ENCODE measurements around the gene PLEKHA6.

PLEKHA6 gene

DNA sequence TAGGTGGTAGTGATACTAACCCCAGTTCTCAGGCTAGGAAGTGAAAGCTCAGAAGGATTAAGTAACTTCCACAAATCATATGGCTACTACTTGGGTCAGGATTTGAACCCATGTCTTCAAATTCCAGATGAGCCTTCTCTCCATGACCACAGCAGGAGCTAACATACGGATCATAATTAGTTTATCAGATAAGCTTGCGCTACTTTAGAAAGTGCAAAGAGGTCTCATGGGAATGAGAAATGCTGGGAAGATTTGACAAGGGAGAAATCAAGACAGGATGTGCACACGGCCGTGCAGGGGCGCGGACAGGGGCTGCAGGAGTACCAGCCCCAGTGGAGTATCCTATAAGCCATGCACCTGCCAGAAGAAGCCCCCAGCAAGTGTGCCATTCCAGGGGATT lies 5.2 kb downstream of the PLEKHA6 start:
- no peak for DNase-seq

DNA sequence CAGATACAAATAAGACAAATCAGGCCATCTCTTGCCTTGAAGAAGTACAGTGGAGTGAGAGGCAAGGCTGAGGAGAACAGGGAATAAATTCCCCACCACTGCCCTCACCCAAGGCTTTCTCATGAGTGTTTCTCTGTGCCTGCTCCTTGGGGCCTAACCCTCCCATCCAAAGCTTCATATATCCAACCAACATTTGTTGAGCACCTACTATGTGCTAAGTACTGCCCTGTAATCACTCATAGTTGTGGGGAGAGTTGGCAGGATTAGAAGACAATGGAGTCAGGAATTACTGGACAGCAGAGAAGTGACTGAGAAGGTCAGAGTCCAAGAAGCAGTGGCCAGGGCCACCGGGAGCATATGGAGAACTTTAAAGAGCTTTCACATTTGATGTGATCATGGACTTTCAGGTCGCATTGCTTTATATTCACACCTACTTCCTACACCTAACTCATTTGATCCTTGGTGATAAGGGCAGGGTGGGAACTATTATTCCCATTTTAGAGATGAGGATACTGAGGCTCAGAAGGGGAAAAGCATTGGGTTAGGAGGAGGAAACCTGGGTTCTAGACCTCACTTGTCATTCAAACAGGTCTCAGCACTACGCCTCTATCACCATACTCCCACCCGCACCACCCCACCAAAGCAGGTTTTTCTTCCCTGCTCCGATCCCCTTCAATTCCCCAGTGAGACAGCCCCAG lies 6.4 kb downstream of the PLEKHA6 start:
- no peak for DNase-seq

DNA sequence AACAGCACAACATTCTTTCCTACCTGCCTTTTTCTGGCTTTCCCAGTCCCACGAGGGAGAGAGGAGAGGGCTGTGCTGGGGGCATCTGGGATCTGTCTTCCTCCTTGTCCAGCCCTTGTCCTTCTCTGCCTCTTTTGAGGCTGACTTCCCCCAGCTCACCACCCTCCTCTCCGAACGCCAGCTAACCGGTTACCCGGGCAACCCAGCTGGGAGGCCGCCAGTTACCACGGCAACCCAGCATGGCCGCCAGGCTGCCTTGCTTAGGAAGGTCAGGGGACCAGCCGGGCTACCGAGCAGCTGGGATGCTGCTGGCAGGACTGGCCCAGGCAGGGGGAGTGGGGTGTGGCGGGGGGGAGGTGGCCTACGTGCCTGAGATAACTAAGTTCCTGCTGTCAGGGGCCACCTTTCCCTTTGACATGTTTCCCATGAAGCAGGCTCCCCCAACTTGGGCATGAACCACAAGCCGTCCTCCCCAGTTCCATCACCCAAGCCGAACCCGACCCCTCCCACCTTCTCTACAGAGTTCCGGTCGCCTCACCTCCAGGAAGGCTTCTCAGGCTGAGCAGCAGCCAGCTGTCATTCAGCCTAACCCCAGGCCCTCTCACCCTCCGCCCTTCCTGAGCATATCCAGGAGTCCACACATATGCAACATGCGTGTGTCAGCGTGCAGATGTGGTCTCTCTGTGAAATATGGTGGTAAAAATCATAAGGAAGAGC lies 8.7 kb downstream of the PLEKHA6 start:
- no peak for DNase-seq

DNA sequence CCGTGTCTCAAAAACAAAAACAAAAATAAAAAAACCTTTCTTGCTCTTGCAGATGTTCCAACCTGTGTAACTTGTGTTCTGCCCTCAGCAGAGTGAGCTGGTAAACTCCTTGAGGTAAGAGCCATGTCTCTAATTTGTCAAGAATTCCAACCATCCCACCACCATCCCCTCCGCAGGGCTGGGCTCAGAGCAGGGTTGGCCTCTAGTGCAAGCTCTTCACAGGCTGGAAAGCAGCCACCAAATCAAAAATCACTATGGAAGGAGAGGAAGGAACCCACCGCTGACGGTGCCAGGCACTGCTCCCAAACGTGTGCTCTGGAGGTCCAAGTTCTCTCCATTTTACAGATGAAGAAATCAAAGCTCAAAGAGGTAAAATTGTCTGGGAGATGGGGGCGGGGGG lies 9.4 kb downstream of the PLEKHA6 start:
- no peak for DNase-seq

- no peak for DNase-seq
Measured at GRCh38 chr1:204349602-204350001, 10.1 kb downstream of the PLEKHA6 start.

GRCh38 chr1:204348722-204349121 lies 11.0 kb downstream of the PLEKHA6 start:
- no peak for DNase-seq

DNA sequence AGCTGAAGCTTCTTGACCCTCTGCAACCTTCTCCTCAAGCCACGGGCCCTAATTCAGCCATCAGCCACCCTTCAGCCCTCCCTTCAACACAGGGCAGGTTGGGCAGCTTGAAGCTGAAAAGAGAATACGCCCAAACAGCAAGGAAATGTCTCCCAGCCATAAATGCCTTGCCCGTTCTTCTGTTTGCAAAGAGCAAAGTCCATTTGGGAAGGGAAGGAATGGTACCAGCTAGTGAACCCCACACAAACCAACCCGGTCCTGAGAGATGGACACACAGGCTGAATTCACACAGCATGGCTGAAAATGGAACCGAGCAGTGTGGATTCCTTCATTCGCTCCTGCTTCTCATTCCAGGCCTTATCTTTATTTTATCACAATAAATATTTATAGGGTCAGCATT lies 11.5 kb downstream of the PLEKHA6 start:
- no peak for DNase-seq

GRCh38 chr1:204345941-204346645 lies 13.6 kb downstream of the PLEKHA6 start:
- no peak for DNase-seq

DNA sequence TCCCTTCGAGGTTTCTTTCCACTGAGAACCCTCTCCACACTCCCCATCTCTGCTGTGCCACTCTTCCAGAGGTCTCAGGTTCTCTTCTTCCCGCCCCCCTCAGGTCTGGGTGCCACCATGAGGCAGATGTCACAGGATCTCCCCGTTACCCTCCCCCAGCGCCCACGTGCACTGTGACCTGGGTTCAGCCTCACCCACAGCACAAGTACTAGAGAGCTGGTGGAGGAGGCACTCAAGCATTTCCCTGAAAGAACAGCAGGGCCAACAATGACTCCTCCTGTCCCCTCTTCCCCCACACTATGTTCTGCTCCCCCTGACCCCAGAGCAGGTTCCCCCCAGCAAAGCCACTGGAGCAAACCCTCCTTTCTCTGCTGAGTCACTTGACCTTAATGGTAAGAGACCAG lies 14.3 kb downstream of the PLEKHA6 start:
- DNase-seq, result no peak

GRCh38 chr1:204344665-204345355 lies 14.9 kb downstream of the PLEKHA6 start:
- DNase-seq, result no peak

DNA sequence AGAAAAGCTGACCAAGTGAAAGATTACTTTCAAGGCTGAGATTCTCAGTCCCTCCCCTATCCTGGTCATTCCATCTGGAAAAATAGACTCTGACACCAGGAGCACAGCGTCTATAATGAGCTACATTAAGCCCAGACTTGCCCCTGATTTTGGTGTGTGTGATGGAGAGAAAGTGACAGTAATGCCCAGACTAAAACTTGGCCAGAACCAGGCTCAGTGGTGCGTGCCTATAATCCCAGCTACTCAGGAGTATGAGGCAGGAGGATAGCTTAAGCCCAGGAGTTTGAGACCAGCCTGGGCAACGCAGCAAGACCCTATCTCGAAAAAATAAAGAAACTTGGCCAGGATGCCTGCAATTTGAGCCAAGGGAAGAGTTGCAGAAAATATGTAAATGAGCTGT lies 15.9 kb downstream of the PLEKHA6 start:
- no peak for DNase-seq

- DNase-seq, result no peak
Measured at GRCh38 chr1:204343247-204343646, 16.5 kb downstream of the PLEKHA6 start.

GRCh38 chr1:204342310-204342709 lies 17.4 kb downstream of the PLEKHA6 start:
- no peak for DNase-seq

- DNase-seq, result no peak
Measured at GRCh38 chr1:204341380-204341779, 18.3 kb downstream of the PLEKHA6 start.

GRCh38 chr1:204340081-204340889 lies 19.4 kb downstream of the PLEKHA6 start:
- no peak for DNase-seq

GRCh38 chr1:204339541-204339940 lies 20.2 kb downstream of the PLEKHA6 start:
- no peak for DNase-seq

GRCh38 chr1:204338997-204339396 lies 20.7 kb downstream of the PLEKHA6 start:
- DNase-seq, result no peak

GRCh38 chr1:204338360-204338759 lies 21.4 kb downstream of the PLEKHA6 start:
- no peak for DNase-seq

DNA sequence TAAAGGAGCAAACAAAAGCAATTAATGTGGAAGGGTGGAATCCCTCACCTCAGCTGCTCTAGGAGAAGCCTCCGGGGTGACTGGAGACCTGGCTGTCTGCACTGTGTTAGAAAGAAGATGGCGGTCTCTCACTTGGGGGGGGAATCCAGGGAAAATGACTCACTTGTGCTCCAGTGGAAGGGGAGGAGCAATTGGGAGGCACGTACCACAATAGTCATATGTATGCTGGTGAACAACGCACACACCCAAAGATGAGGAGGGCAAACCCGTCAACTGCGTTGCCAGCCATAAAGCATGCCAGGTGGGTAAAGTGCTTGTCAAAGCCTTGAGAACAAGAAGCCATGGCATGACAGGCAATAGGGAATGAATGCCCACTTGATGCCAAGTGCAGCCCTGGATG lies 22.1 kb downstream of the PLEKHA6 start:
- DNase-seq, result no peak

GRCh38 chr1:204337036-204337429 lies 22.7 kb downstream of the PLEKHA6 start:
- no peak for DNase-seq

DNA sequence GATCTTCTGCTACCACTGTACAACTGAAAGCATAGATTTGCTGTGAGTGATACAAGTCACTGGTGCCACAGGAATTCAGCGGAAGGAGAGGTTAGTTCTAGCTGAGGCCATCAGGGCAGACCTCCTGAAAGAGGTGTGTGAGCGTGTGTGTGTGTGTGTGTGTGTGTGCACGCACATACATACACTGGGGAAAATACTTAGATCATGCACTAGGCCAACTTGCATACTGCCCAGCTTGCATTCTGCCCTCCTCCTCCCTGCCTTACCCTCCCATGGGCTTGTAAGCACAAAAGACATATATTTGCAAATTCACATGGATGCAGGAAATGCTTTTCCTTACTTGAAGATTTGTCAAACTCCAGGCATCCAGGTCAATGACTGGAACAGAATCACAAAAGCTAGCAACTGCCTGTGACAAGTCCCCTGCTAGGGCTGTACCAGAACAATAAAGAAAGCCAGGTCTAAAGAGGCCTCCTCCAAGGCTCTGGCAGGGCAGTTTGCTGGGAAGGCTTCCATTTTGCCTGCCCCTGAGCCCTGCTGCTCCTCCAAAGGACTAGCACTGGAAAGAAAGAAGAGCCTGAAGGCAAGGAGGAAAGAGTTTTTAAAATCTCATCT lies 23.2 kb downstream of the PLEKHA6 start:
- DNase-seq, result no peak

DNA sequence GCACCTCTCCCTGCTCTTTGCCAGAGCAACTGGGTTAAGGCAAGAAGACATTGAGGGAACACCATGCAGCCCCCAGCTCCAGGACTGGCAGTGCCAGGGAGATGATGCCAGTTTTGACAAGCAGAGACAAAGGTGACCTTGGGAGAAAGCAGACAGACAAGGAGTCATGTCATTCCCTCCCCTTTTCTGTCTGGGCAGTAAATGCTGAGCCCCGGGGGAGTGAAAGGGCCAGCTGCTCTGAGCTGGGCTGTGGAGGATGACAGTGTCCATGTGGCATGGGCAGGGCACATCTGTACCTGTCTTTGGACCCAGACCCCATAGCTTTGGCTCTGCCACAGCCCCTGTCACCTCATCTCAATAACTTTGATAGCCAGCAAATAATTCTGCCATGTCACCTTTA lies 24.2 kb downstream of the PLEKHA6 start:
- DNase-seq, result no peak

Data from activated naive CD4-positive, alpha-beta T cell treated with anti-CD3 and anti-CD28 coated beads, Interleukin-2, amount 50 U/mL, for 16 hours (primary cell).